ENCODE data around the gene LLCFC1.

LLCFC1 gene

GRCh38 chr7:142917447-142917846 lies 21.8 kb upstream of the LLCFC1 start:
- no peak overlapping the region for H3K4me3 ChIP-seq (ENCODE audit: low read depth, low read length)
- TF ChIP-seq, protein P1, sequence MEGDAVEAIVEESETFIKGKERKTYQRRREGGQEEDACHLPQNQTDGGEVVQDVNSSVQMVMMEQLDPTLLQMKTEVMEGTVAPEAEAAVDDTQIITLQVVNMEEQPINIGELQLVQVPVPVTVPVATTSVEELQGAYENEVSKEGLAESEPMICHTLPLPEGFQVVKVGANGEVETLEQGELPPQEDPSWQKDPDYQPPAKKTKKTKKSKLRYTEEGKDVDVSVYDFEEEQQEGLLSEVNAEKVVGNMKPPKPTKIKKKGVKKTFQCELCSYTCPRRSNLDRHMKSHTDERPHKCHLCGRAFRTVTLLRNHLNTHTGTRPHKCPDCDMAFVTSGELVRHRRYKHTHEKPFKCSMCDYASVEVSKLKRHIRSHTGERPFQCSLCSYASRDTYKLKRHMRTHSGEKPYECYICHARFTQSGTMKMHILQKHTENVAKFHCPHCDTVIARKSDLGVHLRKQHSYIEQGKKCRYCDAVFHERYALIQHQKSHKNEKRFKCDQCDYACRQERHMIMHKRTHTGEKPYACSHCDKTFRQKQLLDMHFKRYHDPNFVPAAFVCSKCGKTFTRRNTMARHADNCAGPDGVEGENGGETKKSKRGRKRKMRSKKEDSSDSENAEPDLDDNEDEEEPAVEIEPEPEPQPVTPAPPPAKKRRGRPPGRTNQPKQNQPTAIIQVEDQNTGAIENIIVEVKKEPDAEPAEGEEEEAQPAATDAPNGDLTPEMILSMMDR (IDR thresholded peaks at IDR 0.05; ENCODE audit: control insufficient read depth, extremely low read depth, insufficient read depth) = no peak
- DNase-seq (ENCODE audit: low read depth) = no peak

GRCh38 chr7:142918901-142919300 lies 20.4 kb upstream of the LLCFC1 start:
- DNase-seq (ENCODE audit: low read depth) = no peak
- no peak overlapping the region for H3K4me3 ChIP-seq (ENCODE audit: low read depth, low read length)
- TF ChIP-seq, protein P1 (IDR thresholded peaks at IDR 0.05; ENCODE audit: control insufficient read depth, extremely low read depth, insufficient read depth) = no peak

DNA sequence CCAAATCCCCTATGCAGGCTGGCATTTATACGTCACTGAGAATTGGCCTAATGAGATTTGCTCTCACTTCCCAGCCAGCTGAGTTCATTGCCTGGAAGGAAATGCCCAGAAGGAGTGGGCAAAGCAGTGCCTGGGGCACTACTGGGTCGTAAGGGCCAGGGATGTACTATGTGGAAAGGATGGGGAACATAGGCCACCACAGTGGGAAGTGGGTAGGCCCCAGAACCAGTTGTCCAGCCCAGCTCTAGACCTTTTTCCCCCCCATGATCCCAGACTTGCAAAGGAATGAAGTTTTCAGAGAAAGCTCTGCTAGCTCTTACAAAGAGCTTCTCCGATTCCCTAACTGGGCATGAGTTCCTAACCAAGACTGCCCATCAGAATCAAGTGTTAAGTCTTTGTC lies 19.6 kb upstream of the LLCFC1 start:
- no peak for DNase-seq (ENCODE audit: low read depth)
- TF ChIP-seq, protein P1 (IDR thresholded peaks at IDR 0.05; ENCODE audit: control insufficient read depth, extremely low read depth, insufficient read depth) = no peak
- H3K4me3 ChIP-seq (ENCODE audit: low read depth, low read length) = no peak overlapping the region

DNA sequence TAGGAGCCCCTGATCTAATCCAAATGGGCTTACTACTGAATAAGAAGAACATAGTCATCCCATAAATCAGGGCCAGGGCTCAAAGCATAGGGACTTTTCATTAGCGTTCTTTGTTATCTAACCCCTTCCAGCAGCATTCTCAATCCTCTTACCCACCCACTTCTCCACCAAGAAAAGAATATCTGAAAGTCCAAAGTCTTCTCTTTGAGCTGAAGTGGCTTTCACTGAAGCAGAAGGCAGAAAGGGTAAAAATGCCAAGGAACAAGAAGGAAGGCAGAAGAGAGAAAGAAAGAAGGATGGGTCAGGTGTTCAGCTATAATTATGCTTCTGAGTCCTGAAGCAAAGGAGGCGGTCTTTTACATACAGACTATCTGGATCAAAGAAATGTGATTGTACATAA lies 15.9 kb upstream of the LLCFC1 start:
- H3K4me3 ChIP-seq (ENCODE audit: low read depth, low read length) = no peak overlapping the region
- no peak for DNase-seq (ENCODE audit: low read depth)
- TF ChIP-seq, protein P1 (IDR thresholded peaks at IDR 0.05; ENCODE audit: control insufficient read depth, extremely low read depth, insufficient read depth) = no peak

- DNase-seq (ENCODE audit: low read depth) = no peak
- TF ChIP-seq, protein P1 (IDR thresholded peaks at IDR 0.05; ENCODE audit: control insufficient read depth, extremely low read depth, insufficient read depth) = no peak
- H3K4me3 ChIP-seq (ENCODE audit: low read depth, low read length) = no peak overlapping the region
Observed at GRCh38 chr7:142925413-142925812, 13.9 kb upstream of the LLCFC1 start.

GRCh38 chr7:142927085-142927745 lies 12.1 kb upstream of the LLCFC1 start:
- TF ChIP-seq, protein P1 (IDR thresholded peaks at IDR 0.05; ENCODE audit: control insufficient read depth, extremely low read depth, insufficient read depth) = no peak
- H3K4me3 ChIP-seq (ENCODE audit: low read depth, low read length) = no peak overlapping the region
- peak; percentile 84 for DNase-seq (ENCODE audit: low read depth)

GRCh38 chr7:142927949-142928348 lies 11.3 kb upstream of the LLCFC1 start:
- TF ChIP-seq, protein P1 (IDR thresholded peaks at IDR 0.05; ENCODE audit: control insufficient read depth, extremely low read depth, insufficient read depth) = no peak
- DNase-seq (ENCODE audit: low read depth) = no peak
- no peak overlapping the region for H3K4me3 ChIP-seq (ENCODE audit: low read depth, low read length)

Measured in LNCaP clone FGC (cell line).